Uterus (tissue), 4 donors: Measurements from ENCODE around the gene MEAK7. TPM values are rescaled to one million over a fixed set of nuclear protein-coding genes. Genes with fewer than 3 reads are reported as not detected.

ENCODE experiments used
- DNase-seq, 2 donors: peaks; one replicate each; pipeline ENCODE4 v3.0.0-alpha.2; 2019 to 2020
- H3K27ac ChIP-seq, 2 donors: fragments of 200-600 bp; sonication (generic); 1 replicate in 1 of 2; 2 replicates in 1 of 2; pipeline ENCODE4 v1.5.1; 2016 to 2018
- H3K27me3 ChIP-seq, 2 donors: fragments of 200-600 bp; sonication (generic); one replicate each; pipeline ENCODE4 v1.5.1; 2018 to 2019; ENCODE audit warnings: control low read depth in 1 of 2
- H3K36me3 ChIP-seq, 2 donors: fragments of 200-600 bp; sonication (generic); one replicate each; pipeline ENCODE4 v1.5.1; 2019; ENCODE audit warnings: control low read depth in 1 of 2
- H3K4me1 ChIP-seq, 2 donors: fragments of 200-600 bp; sonication (generic); one replicate each; pipeline ENCODE4 v1.5.1; 2018 to 2019; ENCODE audit warnings: control low read depth in 1 of 2
- H3K4me3 ChIP-seq, 2 donors: fragments of 200-600 bp; sonication (generic); 1 replicate in 1 of 2; 2 replicates in 1 of 2; pipeline ENCODE4 v1.5.1; 2018 to 2019; ENCODE audit warnings: mild to moderate bottlenecking in 1 of 2
- H3K9me3 ChIP-seq, 2 donors: fragments of 200-600 bp; sonication (generic); one replicate each; pipeline ENCODE4 v1.5.1; 2019; ENCODE audit warnings: control low read depth in 1 of 2
- CTCF ChIP-seq, 4 experiments: fragments of 200-600 bp in 2 of 4; fragments of 450-650 bp in 2 of 4; sonication (generic) in 2 of 4; IDR thresholded peaks; one replicate each; pipeline ENCODE4 v1.5.1; 2016 to 2019; ENCODE audit warnings: antibody characterized with exemption in 4 of 4, mild to moderate bottlenecking in 2 of 4, moderate library complexity in 1 of 4
- POLR2A ChIP-seq, 2 donors: fragments of 450-650 bp; IDR thresholded peaks; one replicate each; pipeline ENCODE4 v1.6.1; 2016; ENCODE audit warnings: antibody characterized with exemption in 2 of 2, mild to moderate bottlenecking in 1 of 2, moderate library complexity in 1 of 2
- intact Hi-C: fragments of 100-400 bp; cut with DNase I; formaldehyde crosslinking; loops from one replicate; pipeline ENCODE4 v1.15.1; 2023; ENCODE audit warnings: low total_unique reads
- total RNA-seq, 4 donors: library from RNA; depleted of rRNA in 3 of 4; stranded (reverse); fragments of >200 nt in 3 of 4; gene quantifications; one replicate each; pipeline versions ENCODE4 v1.1.0 to v1.2.4, GENCODE V29; 2014 to 2023
- donor health status: DM: yes; HTN: yes; CAD: no.

MEAK7 gene
- total RNA-seq, 4 donors from 2014 or later: 11.3 to 26.8 (median 21.4) TPM

DNA sequence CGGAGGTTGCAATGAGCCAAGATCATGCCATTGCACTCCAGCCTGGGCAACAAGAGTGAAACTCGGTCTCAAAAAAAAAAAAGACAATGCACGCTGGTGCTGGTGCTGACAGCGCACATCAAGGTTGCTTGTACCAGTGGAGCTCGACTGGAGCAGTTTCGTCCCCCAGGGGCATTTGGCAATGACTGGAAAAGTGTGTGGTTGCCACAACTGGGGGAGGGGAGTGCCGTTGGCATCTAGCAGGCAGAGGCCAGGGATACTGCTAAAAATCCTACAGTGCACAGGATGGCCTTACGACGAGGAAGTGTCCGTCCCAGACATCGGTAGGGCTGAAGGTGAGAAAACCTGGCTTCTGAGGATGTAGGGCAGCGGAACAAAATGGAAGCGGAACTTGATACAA, 2.4 kb downstream of the MEAK7 start:
- Histone ChIP-seq H3K4me3 (no peak overlapping the region), H3K27ac (no peak overlapping the region), H3K4me1 (peaks cover 0 to 3% of the 10 kb centered on the region in 2 donors), H3K36me3 (no peaks in the 10 kb centered on the region), H3K27me3 (no peaks in the 10 kb centered on the region), H3K9me3 (no peaks in the 10 kb centered on the region)
- intact Hi-C loops: no loop called here
- no peak for TF ChIP-seq POLR2A (IDR thresholded peaks at IDR 0.05)
- no peak for TF ChIP-seq CTCF (IDR thresholded peaks at IDR 0.05)
- DNase-seq: peak in 1 of 2 donors; percentile 13

DNA sequence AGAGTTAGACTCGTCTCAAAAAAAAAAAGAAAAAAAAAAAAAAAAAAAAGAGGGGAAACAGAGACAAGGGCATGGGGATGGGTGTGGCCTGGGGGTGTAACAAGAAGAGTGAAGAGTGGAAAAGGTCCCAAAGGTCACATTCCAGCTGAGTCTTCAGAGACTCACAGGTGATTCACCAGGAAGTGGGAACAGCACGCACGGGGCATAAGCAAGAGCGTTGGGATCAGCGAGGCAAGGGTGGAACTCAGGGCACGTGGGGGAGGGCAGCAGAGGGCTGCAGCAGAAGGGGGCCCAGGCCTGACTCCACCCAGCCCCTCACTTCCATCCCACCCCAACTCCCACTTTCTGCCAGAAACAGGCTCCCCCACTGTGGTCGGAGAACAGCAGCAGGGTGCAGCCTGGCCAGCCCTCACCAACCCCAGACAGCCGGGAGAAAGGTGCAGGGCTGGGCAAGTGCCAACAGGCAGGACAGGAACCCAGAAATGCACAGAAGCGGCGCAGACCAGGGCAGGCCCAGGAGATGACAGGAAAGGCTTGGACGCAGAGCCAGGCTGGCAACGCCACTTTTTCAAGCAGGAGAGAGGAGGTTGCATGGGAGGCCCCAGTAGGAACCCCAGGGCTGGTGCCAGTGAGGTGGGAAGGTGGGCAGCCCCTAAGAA, 3.3 kb downstream of the MEAK7 start:
- TF ChIP-seq CTCF (IDR thresholded peaks at IDR 0.05) (no peak), POLR2A (IDR thresholded peaks at IDR 0.05) (no peak)
- no peaks in the 10 kb centered on the region for H3K9me3 ChIP-seq
- H3K4me1 ChIP-seq: peaks cover 0 to 3% of the 10 kb centered on the region in 2 donors
- no peaks in the 10 kb centered on the region for H3K27me3 ChIP-seq
- intact Hi-C loops: no loop called here
- H3K36me3 ChIP-seq: no peaks in the 10 kb centered on the region
- peak in 1 of 2 donors; percentile 13 for DNase-seq
- no peak overlapping the region for H3K4me3 ChIP-seq
- H3K27ac ChIP-seq: no peak overlapping the region

GRCh38 chr16:84500531-84500930, 3.9 kb downstream of the MEAK7 start:
- no peak overlapping the region for H3K4me3 ChIP-seq
- H3K36me3 ChIP-seq: no peaks in the 10 kb centered on the region
- no peaks in the 10 kb centered on the region for H3K27me3 ChIP-seq
- DNase-seq: peak in 1 of 2 donors; percentile 10
- TF ChIP-seq CTCF (IDR thresholded peaks at IDR 0.05) (no peak), POLR2A (IDR thresholded peaks at IDR 0.05) (no peak)
- H3K27ac ChIP-seq: no peak overlapping the region
- H3K9me3 ChIP-seq: no peaks in the 10 kb centered on the region
- peaks cover 0 to 3% of the 10 kb centered on the region in 2 donors for H3K4me1 ChIP-seq
- intact Hi-C loops: no loop called here

GRCh38 chr16:84499638-84500037, 4.8 kb downstream of the MEAK7 start:
- H3K9me3 ChIP-seq: no peaks in the 10 kb centered on the region
- TF ChIP-seq POLR2A (IDR thresholded peaks at IDR 0.05) (no peak), CTCF (IDR thresholded peaks at IDR 0.05) (no peak)
- no peak overlapping the region for H3K27ac ChIP-seq
- no peaks in the 10 kb centered on the region for H3K27me3 ChIP-seq
- peaks cover 0 to 3% of the 10 kb centered on the region in 2 donors for H3K4me1 ChIP-seq
- no peak overlapping the region for H3K4me3 ChIP-seq
- no peaks in the 10 kb centered on the region for H3K36me3 ChIP-seq
- no peak for DNase-seq
- intact Hi-C loops: no loop called here

DNA sequence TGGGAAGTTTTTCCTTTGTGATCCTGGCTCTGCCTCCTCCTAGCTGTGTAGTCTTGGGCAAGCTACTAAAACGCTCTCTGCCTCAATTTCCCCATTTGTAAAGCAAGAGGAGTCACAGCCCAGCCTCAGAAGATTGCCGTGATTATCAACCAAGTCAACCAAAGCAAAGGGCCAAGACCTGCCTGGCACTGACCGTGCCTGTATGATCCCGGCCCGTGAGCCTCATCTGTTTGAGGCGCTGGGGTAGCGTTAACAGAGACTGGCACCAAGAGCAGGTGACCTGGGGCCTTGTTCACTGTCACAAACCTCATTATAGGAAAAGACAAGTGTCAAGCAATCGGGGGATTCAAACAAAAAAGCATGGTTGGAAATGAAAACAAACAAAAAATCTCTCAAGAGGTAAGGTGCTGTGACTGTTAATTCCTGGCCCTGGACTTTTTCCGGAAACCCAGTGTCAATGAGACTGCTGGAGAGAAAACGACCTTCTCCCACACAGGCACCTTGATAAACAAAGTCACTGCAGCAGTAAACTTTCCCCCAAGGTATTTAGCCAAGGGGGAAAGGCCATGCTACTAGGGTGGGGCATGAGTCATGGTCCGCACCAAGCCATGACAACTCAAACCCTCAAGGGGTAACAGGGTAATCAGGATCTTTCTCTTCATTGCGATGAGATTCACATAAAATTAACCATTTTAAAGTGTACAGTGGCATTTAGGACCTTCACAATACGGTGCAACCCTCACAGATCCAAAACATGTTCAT, 5.4 kb downstream of the MEAK7 start:
- no peaks in the 10 kb centered on the region for H3K36me3 ChIP-seq

More for the DNA sequence above, 5.4 kb downstream of the MEAK7 start:
- Histone ChIP-seq H3K4me3 (no peak overlapping the region), H3K9me3 (no peaks in the 10 kb centered on the region), H3K27me3 (no peaks in the 10 kb centered on the region), H3K4me1 (peaks cover 0 to 3% of the 10 kb centered on the region in 2 donors), H3K27ac (no peak overlapping the region)
- DNase-seq: no peak
- intact Hi-C loops: no loop called here
- TF ChIP-seq CTCF (IDR thresholded peaks at IDR 0.05): no peak
- no peak for TF ChIP-seq POLR2A (IDR thresholded peaks at IDR 0.05)
